SK-N-SH (cell line): ENCODE measurements around the gene NPC2.

ENCODE experiments used
- CTCF ChIP-seq: fragments of 200-600 bp; sonication (generic); IDR thresholded peaks from 2 replicates; pipeline ENCODE4 v1.6.1; 2017; ENCODE audit warnings: antibody characterized with exemption, mild to moderate bottlenecking, moderate library complexity
- ELF1 ChIP-seq: IDR thresholded peaks from 2 replicates; pipeline ENCODE4 v1.4.0; 2012
- EP300 ChIP-seq, 2 experiments: IDR thresholded peaks; 2 replicates each; pipeline versions ENCODE4 v1.4.0 to v1.6.1; 2012; ENCODE audit warnings: borderline replicate concordance in 1 of 2, low read depth in 1 of 2, low read length in 1 of 2
- GABPA ChIP-seq: IDR thresholded peaks from 2 replicates; pipeline ENCODE4 v1.4.0; 2012; ENCODE audit warnings: low read depth, mild to moderate bottlenecking
- NFIC ChIP-seq: IDR thresholded peaks from 2 replicates; pipeline ENCODE4 v1.4.0; 2012; ENCODE audit warnings: borderline replicate concordance
- TAF1 ChIP-seq: IDR thresholded peaks from 2 replicates; pipeline ENCODE4 v1.6.1; 2012; ENCODE audit warnings: low read depth, mild to moderate bottlenecking, low read length, moderate library complexity, borderline replicate concordance

GRCh38 chr14:74527736-74528280 lies 34.7 kb upstream of the NPC2 start:
- TF ChIP-seq CTCF (no peak), NFIC (no peak), ELF1 (no peak), GABPA (no peak), TAF1 (no peak), EP300 (IDR thresholded peaks at IDR 0.05; ENCODE audit: borderline replicate concordance in 1 of 2, low read depth in 1 of 2, low read length in 1 of 2) (no peak)
